K562 (cell line): ENCODE data around the gene DNAJC18. TPM values are rescaled to one million over a fixed set of nuclear protein-coding genes. Genes with fewer than 3 reads are reported as not detected.

Experiments used
- ATAC-seq: fragments of 200-7000 bp; cut with Tn5 transposase; 3 replicates; pipeline ENCODE4 v1.9.1; 2020; ENCODE audit warnings: moderate library complexity
- BruUV-seq: library from RNA; stranded (reverse); fragments of 400-500 nt; replicated peaks from 2 replicates; lab custom pipeline; 2021; lab: Mats Ljungman, UMichigan
- CTCF ChIA-PET: fragments of 300-600 bp; formaldehyde crosslinking; extraction: SDS; loops from one replicate; lab custom pipeline; 2021; ENCODE audit warnings: low intra/inter-chr PET ratio; lab: Yijun Ruan, JAX
- POLR2A ChIA-PET: fragments of 300-600, 350-650 bp; sonication (Branson Sonifier 250); formaldehyde crosslinking; extraction: SDS; loops from one replicate; lab custom pipeline; 2021; ENCODE audit warnings: antibody characterized with exemption, inconsistent platforms; lab: Yijun Ruan, JAX
- DNase-seq, 4 experiments: peaks; one replicate each; pipeline versions ENCODE4 v3.0.0 to v3.0.0-alpha.2; 2011 to 2018; ENCODE audit warnings: low spot score in 3 of 4, mixed read lengths in 3 of 4; ENCODE audit errors: extremely low read depth in 1 of 4
- FAIRE-seq: peaks from 2 replicates; lab custom pipeline; 2011; peaks lifted over from hg19 to GRCh38; lab: Jason Lieb, UNC
- H2AFZ ChIP-seq: 2 replicates; pipeline ENCODE4 v1.6.0; 2011; ENCODE audit warnings: low read depth, low read length, control low read depth, inconsistent platforms
- H3K27ac ChIP-seq: fragments of 200-600 bp; 3 replicates; pipeline ENCODE4 v1.8.0; 2011; ENCODE audit warnings: low read depth, mild to moderate bottlenecking, control low read depth, inconsistent platforms, low read length, moderate library complexity, mixed read lengths; ENCODE audit errors: extremely low read depth
- H3K27me3 ChIP-seq, 2 experiments: fragments of 300-600 bp in 1 of 2; 2 replicates in 1 of 2; 3 replicates in 1 of 2; pipeline versions ENCODE4 v1.6.0 to v1.8.0; 2011; ENCODE audit warnings: inconsistent platforms in 2 of 2, low read length in 2 of 2, mild to moderate bottlenecking in 1 of 2, mixed read lengths in 1 of 2, moderate library complexity in 1 of 2; ENCODE audit not compliant: control insufficient read depth in 2 of 2, insufficient read depth in 2 of 2
- H3K36me3 ChIP-seq: fragments of 300-600 bp; 3 replicates; pipeline ENCODE4 v1.8.0; 2011; ENCODE audit warnings: mild to moderate bottlenecking, low read length, inconsistent platforms; ENCODE audit not compliant: control insufficient read depth, insufficient read depth
- H3K4me1 ChIP-seq, 2 experiments: fragments of 200-600 bp in 1 of 2; replicated peaks in 1 of 2; 2 replicates in 1 of 2; 3 replicates in 1 of 2; pipeline versions ENCODE4 v1.5.1 to v1.8.0; 2011; ENCODE audit warnings: inconsistent platforms in 2 of 2, low read length in 2 of 2, mild to moderate bottlenecking in 1 of 2, mixed read lengths in 1 of 2, moderate library complexity in 1 of 2; ENCODE audit not compliant: control insufficient read depth in 2 of 2, insufficient read depth in 2 of 2
- H3K4me2 ChIP-seq: 2 replicates; pipeline ENCODE4 v1.6.1; 2011; ENCODE audit warnings: low read length, control low read depth, inconsistent platforms, mixed read lengths; ENCODE audit not compliant: insufficient read depth
- H3K4me3 ChIP-seq: fragments of 200-600 bp; sonication (generic), shearing (Covaris generic); 2 replicates; pipeline ENCODE4 v1.5.1; 2016; ENCODE audit warnings: control low read depth, inconsistent platforms
- H3K79me2 ChIP-seq: fragments of 200-600 bp; 3 replicates; pipeline ENCODE4 v1.8.0; 2011; ENCODE audit warnings: low read length, inconsistent platforms; ENCODE audit not compliant: control insufficient read depth, insufficient read depth
- H3K9ac ChIP-seq, 2 experiments: 2 replicates each; pipeline versions ENCODE4 v1.6.0 to v1.6.1; 2011; ENCODE audit warnings: low read depth in 2 of 2, low read length in 2 of 2, control low read depth in 1 of 2, inconsistent platforms in 1 of 2, mild to moderate bottlenecking in 1 of 2, mixed read lengths in 1 of 2; ENCODE audit not compliant: insufficient read depth in 1 of 2
- H3K9me1 ChIP-seq: one replicate; pipeline ENCODE4 v1.6.0; 2011; ENCODE audit warnings: inconsistent platforms, mild to moderate bottlenecking, low read length, moderate library complexity; ENCODE audit not compliant: control insufficient read depth, insufficient read depth
- H3K9me3 ChIP-seq: replicated peaks from 2 replicates; pipeline ENCODE4 v1.5.1; 2011; ENCODE audit warnings: low read depth, low read length, inconsistent platforms; ENCODE audit not compliant: control insufficient read depth, insufficient read depth
- H4K20me1 ChIP-seq: replicated peaks from 2 replicates; pipeline ENCODE4 v1.6.1; 2011; ENCODE audit warnings: low read length, inconsistent platforms, mixed read lengths; ENCODE audit not compliant: control insufficient read depth, insufficient read depth
- BMI1 ChIP-seq: fragments of 150-350 bp; IDR thresholded peaks from 2 replicates; pipeline ENCODE4 v1.6.1; 2014; ENCODE audit warnings: low read length
- CHCHD3 ChIP-seq: fragments of 250-450 bp; sonication (Bioruptor Pico); IDR thresholded peaks from 2 replicates; pipeline ENCODE4 v2.1.2; 2022; ENCODE audit warnings: mild to moderate bottlenecking
- CHD1 ChIP-seq: fragments of 200-600 bp; sonication (generic); IDR thresholded peaks from one replicate; pipeline ENCODE4 v1.6.1; 2012; ENCODE audit warnings: mild to moderate bottlenecking, moderate library complexity, low read length, inconsistent platforms
- KDM4B ChIP-seq, 2 experiments: fragments of 450-650 bp in 1 of 2; sonication (generic) in 1 of 2; IDR thresholded peaks; 2 replicates each; pipeline ENCODE4 v1.6.1; 2016 to 2017; ENCODE audit warnings: borderline replicate concordance in 2 of 2, antibody characterized with exemption in 1 of 2, low read depth in 1 of 2, mild to moderate bottlenecking in 1 of 2
- MECOM ChIP-seq: fragments of 250-450 bp; sonication (Bioruptor Pico); IDR thresholded peaks from 2 replicates; pipeline ENCODE4 v1.8.0; 2022; ENCODE audit warnings: inconsistent platforms
- POLR2G ChIP-seq: fragments of 200-400 bp; formaldehyde crosslinking; IDR thresholded peaks from 2 replicates; pipeline ENCODE4 v1.6.1; 2017; ENCODE audit warnings: low read depth, mild to moderate bottlenecking, antibody characterized with exemption, low read length, moderate library complexity
- WGBS: fragments of 100-300 bp; shearing (Covaris generic); methylation state at CpG from one replicate; pipeline ENCODE4 v1.1.6; 2016; ENCODE audit warnings: low coverage, mixed read lengths; ENCODE audit not compliant: insufficient coverage; ENCODE audit errors: missing lambda C conversion rate; 5-methylcytosine and 5-hydroxymethylcytosine counted together
- in situ Hi-C: fragments of 300-500 bp; cut with MboI; formaldehyde crosslinking; loops from 4 replicates; pipeline ENCODE4 v1.15.0; 2018; ENCODE audit warnings: inconsistent platforms, mixed read lengths
- intact Hi-C: fragments of 100-400 bp; cut with micrococcal nuclease; formaldehyde crosslinking; loops from 2 replicates; pipeline ENCODE4 v1.14.2; 2022
- polyA plus RNA-seq, 8 experiments: library from polyadenylated mRNA; depleted of rRNA in 4 of 8; stranded (reverse) in 5 of 8; unstranded in 3 of 8; fragments of >200 nt; fragmentation: Nextera tagmentation in 2 of 8; fragmentation: Illumina TruSeq in 1 of 8; extraction: Ambion mirVana in 2 of 8; extraction: Trizol in 1 of 8; gene quantifications; 2 replicates each; pipeline versions ENCODE4 v1.2.1 to v1.2.3, GENCODE V29; 2011 to 2014; ENCODE audit warnings: inconsistent platforms in 1 of 8, missing spikeins in 1 of 8
- total RNA-seq, 7 experiments: library from RNA; depleted of rRNA in 6 of 7; stranded (reverse); fragments of >200 nt in 6 of 7; fragmentation: Illumina TruSeq in 2 of 7; extraction: Trizol in 2 of 7; gene quantifications; 2 replicates each; pipeline versions ENCODE4 v1.2.1 to v1.2.3, GENCODE V29; 2011 to 2021; ENCODE audit warnings: low replicate concordance in 1 of 7

Gene DNAJC18
- total and polyA plus RNA-seq, 9 of the 15 experiments (the other 6 are each of a cell fraction or from before 2014, with no cell fraction given): 1.5 to 13.3 (median 7.5) TPM

DNA sequence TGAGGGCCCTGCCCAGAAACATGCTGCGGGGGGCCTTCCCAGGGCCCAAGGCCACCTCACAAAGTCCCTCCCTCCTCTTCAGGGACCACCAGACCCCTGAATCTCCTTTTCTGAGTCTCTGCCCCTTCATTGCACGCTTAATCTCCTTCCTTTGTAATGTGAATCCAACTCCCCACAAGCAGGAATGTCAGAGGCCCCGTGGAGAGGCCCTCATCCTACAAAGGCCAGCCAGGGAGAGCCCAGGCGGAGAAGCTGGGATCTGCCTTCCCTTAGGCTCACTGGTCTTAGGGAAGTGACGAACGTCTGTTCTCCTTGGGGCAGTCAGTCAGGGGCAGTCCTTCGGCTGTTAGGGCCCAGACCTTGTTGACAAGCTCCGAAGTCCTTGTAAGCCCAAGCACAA lies 33.8 kb upstream of the DNAJC18 start:
- Histone ChIP-seq H3K36me3 (peaks cover 33% of the 10 kb centered on the region; the same call in 2 of the 3 replicates), H3K9ac (peak overlapping the region in 1 of 2 experiments; percentile 63; a peak in 2 of 4 replicates), H3K4me2 (no peak overlapping the region), H3K9me3 (no peaks in the 10 kb centered on the region), H3K27ac (0 out of 3 replicates have a peak overlapping the region, but pooled peaks have one; percentile 12), H2AFZ (no peak overlapping the region; the same call in 1 of the 2 replicates), H3K4me3 (no peak overlapping the region), H3K4me1 (peaks cover 42 to 65% of the 10 kb centered on the region in 2 experiments), H3K27me3 (no peaks in the 10 kb centered on the region), H4K20me1 (no peaks in the 10 kb centered on the region), H3K79me2 (peaks cover 5% of the 10 kb centered on the region), H3K9me1 (no peaks in the 10 kb centered on the region)
- in situ Hi-C loops: no loop called here
- POLR2A ChIA-PET: interaction anchor here (1.1 kb wide), 1 partner anchor 34 kb away, joined by 3 read pairs; the partner anchor contains the start of gene DNAJC18
- FAIRE-seq (no peak), DNase-seq (peak in 2 of 4 experiments; percentile 5), ATAC-seq (no peak)
- 72% methylated on average over 7 of the region's 8 CpGs for WGBS
- TF ChIP-seq POLR2G (0 out of 2 replicates have a peak, but pooled peaks have one; percentile 3), CHCHD3 (no peak), BMI1 (no peak)
- intact Hi-C loops: no loop called here
- BruUV-seq: no TSS peak
- CTCF ChIA-PET: no interaction called here

DNA sequence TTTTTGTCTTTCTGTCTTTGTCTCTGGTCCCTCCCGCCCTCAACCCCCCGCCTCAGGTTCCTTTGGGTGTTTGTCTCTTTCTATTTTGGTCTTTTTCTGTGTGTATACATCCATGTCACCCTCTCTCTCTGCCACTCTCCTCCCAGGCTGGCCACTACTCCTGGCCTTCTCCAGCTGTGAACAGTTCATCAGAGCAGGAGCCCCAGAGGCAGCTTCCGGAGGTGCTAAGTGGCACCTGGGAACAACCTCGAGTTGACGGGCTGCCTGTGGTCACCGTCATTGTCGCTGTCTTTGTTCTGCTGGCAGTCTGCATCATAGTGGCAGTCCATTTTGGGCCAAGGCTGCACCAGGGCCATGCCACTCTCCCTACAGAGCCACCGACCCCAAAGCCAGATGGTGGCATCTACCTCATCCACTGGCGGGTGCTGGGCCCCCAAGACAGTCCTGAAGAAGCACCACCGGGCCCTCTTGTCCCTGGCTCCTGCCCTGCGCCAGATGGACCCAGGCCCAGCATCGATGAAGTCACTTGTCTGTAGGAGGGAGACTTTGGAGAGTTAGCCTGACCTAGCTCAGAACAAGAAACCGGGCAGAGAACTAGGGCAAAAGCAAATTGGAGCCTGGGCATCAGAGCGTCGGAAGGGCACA lies 33.2 kb upstream of the DNAJC18 start:
- H2AFZ ChIP-seq: 0 out of 2 replicates have a peak overlapping the region, but pooled peaks have one; percentile 8
- H3K9ac ChIP-seq: peak overlapping the region in 1 of 2 experiments; percentile 63; a peak in 2 of 4 replicates
- H3K4me1 ChIP-seq: peaks cover 36 to 59% of the 10 kb centered on the region in 2 experiments
- TF ChIP-seq CHD1: no peak
- no peak for TF ChIP-seq MECOM (CRISPR knock-in tag)
- TF ChIP-seq POLR2G: peak; percentile 55; the same call in 1 of the 2 replicates
- TF ChIP-seq KDM4B (IDR thresholded peaks at IDR 0.05; ENCODE audit: borderline replicate concordance in 2 of 2, low read depth in 1 of 2): no peak
- TF ChIP-seq, all 486 proteins: peak for 1
- Histone ChIP-seq H3K4me2 (no peak overlapping the region), H3K27ac (no peak overlapping the region), H3K9me1 (no peaks in the 10 kb centered on the region), H3K27me3 (no peaks in the 10 kb centered on the region), H3K9me3 (no peaks in the 10 kb centered on the region), H3K79me2 (no peaks in the 10 kb centered on the region; the same call in 1 of the 3 replicates), H4K20me1 (no peaks in the 10 kb centered on the region), H3K36me3 (peaks cover 27% of the 10 kb centered on the region; the same call in 1 of the 3 replicates), H3K4me3 (no peak overlapping the region)
- no peak for FAIRE-seq
- POLR2A ChIA-PET: interaction anchor here (1.1 to 3.0 kb wide), 2 partner anchors 9 to 33 kb away, joined by 3 to 15 read pairs; partner anchors contain the start of genes DNAJC18 and STING1
- WGBS: 83% methylated on average over 15 of the region's 15 CpGs
- peak in 2 of 4 experiments; percentile 3 to 4 for DNase-seq
- intact Hi-C loops: no loop called here
- no peak for ATAC-seq
- CTCF ChIA-PET: no interaction called here
- in situ Hi-C loops: no loop called here
- no TSS peak for BruUV-seq
